NCI-H2196 treated with DMSO at 0.1 percent for 48 hours (cell line): ENCODE measurements around the gene NFIX.
A peak's percentile ranks its signal among the peaks of the same experiment; 100 is the strongest.

Experiments
- DNase-seq: peaks from one replicate; lab custom pipeline; 2025; ENCODE audit not compliant: unreplicated experiment; lab: John Stamatoyannopoulos, UW

NFIX gene

DNA sequence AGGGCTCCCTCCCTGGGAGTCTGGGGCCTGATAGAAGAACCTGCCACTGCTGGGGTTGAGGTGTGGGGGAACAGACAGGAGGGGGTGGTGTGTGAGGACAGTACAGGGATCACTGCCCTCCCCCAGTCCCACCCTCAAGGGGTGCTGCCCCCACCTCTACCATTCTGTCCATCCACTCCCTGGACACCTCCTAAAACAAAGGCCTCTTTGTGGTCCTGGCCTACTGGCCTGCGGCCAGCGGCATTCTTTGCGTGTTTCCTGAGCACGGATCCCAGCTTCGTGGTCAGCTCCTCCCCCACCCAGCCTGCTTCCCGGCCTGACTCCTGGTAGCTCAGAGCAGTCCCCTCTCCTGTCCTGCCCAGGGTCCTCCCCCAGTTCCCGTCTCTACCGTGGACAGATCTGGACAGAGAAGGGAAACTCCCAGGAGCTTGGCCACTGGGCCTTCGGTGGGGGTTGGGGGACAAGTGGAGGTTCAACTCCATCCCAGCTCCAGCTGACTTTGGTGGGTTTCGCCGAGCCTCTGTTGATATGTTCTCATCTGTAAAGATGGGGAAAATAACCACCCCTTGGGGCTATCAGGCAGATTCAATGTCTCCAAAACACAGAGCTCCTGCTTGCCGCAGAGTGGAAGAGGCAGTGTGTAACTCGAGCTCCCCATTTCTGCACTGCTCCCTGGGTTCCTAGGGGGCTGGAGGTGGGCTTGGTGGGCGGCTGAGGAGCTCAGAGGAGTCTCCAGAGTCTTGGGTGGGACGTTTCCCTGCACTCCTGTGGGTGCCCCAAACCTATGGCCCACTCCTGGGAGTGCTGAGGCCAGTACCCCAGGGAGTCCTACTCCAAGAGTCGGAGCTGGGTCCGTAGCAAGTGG is 58.7 kb downstream of the NFIX start:
- no peak for DNase-seq

DNA sequence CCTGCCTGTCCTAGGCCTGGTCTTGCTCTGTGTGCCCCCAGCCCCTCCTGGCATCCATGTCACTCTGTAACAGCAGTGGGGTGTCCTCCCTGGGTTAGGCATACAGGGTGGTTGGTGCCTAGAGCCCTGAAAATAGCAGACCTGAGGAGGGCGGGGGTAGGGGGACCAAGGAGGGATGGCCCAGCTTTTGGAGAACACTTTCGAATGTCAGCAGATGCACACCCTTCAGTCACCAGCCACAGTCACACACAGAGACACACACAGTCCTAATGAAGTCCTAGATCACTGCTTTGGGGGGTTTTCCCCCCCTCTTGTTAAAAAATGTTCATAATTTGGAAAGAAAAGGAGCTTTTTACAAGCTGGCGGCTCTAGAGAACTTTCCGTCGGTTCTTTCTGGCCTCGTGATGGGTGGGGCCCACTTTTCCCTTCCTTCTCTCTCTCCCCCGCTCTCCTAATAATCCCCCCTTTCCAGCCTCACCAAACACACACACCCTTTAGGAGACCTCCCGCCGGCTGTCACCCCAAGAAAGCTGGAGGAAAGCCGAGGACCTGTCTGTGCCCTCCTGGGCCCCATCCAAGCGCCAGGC is 59.4 kb downstream of the NFIX start:
- no peak for DNase-seq

- DNase-seq = no peak
These were observed 60.2 kb downstream of the NFIX start for GRCh38 chr19:13055213-13056051.

- no peak for DNase-seq
These were observed 60.9 kb downstream of the NFIX start for GRCh38 chr19:13056052-13056660.

DNA sequence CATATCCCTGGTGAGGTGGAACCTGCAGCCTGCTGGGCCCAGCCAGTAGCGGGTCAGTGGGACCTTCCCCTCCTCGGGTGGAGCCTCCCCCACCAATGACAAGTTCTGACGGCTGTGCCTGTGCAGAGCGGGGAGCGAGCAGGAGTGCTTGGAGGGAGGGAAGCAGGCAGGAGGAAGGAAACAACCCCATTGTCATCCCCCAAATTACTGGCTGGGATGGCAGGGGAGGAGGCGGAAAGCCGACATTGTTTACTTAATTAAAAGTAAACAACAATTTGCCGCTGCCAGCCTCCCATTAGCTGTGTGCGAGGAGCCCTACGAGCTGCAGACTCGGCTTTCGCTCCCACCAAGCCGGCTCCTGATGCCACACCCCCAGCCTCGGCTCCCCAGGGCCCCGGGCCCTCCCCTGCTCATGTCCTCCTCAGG is 61.9 kb downstream of the NFIX start:
- DNase-seq = peak; percentile 22

DNA sequence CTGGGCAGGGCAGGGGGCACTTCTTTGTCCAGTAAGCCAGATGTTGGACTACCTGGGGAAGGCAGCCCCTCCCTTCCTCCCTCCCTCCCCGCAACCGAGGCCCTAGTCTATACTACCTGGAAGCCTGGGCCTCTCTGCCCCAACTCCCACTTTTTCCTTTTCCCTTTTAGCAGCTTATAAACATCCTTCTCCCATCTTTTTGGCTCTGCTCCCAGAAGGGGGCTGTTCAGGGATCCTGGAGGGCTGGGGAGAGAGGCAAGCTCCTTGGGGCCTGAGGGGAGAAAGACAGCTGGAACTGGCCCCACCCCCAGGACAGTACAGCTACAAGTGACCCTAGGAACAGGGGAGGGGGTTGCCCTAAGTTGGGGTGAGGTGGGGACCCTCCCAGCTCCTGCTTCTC is 62.5 kb downstream of the NFIX start:
- no peak for DNase-seq

- DNase-seq = no peak
These were observed 63.8 kb downstream of the NFIX start for GRCh38 chr19:13058951-13059660.

DNA sequence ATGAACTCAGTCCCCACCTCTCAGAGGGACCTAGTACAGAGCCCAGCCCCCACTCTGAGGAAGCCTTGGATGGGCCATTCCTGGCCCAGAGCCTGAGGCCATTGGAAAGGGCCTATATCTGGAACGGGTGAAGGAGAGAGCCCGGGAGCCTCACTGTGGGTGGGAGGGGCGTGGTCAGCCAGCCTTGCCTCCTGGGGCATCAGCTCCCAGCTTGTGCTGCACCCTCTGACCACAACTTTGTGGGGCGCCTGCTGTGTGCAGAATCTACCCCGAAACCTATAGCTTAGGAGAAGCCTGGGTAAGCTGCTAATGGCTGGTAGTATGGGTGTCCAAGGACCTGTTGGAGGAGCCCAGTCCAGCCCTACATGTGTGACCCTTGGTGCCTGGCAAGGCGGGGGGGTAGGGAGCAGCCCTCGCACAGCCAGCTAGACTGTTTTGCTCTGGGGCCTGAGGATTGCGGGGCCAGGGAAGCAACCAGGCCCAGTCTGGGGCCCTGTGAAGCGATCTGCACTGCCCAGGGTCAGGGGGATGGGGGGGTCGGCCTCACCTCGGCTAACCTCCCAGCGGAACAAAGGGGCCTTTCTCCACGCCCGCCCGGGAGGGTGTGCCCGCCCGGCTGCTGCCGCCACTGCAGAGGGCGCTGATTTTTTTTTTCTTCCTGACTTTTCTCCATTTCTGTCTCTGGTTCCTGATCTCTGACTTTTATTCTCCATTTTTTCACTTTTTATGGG is 65.1 kb downstream of the NFIX start:
- DNase-seq = no peak

DNA sequence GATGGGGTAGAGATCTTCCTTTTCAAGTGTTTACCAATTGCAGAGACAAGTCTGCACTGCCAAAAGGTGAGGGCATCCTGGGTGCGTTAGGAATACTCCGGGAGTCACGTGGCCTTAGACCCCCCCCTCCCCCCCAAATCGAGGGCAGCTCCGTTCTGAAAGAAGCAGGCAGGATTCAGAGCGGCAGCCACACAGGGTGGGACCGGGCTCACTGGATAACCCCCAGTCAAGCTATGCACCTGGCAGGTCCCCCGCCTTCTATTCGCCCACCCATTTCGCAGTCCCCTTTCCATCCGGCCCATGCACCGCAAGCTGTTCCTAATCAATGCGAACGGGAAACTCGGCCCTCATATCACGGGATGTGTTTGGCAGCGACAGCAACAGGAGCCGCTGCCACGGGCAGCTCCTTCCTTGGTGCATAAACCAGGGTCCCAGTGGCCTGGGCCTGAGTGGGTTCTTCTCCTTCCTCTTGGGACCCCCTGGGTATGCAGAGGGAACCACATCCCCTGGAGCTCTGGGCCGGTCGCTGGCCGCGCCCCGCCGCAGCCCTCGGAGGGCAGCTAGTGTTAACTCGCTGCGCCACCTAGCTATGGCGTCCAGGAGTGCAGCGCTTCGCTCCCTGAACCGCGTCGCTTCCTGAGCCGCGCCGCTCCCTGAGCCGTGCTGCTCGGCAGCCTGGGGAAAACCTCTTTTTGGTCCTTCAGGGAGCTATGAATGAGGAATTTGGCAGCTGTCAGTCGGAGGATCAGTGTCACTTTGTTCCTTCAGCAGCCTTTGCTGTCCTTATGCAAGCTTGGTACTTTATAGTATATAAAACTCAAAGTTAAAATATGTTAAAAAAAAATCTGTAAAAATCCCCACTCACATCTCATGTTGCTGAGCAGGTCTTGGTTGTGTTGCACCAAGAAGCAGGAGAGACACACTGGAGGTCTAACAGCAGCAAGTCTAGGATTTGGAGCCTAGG is 66.0 kb downstream of the NFIX start:
- DNase-seq = peak; percentile 62

DNA sequence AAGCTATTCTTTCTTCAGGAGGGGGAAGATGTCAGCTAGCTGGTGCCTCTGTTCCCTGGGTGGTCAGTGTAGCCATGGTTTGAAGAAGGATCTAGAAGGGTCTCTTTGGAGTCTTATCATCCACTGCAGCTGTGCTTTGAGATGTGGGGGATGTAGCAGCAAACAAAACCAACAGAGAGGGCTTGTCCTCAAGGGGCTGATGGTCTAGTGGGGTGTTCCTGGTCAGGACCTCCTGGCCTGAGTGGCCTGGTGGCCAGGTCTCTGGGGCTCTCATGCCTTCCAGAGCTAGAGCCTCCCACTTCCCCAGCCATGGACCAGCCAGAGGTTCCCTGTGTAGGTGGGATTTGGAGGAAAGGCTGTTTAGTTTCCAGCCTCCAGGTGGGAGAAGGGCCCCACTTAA is 67.0 kb downstream of the NFIX start:
- DNase-seq = no peak

DNA sequence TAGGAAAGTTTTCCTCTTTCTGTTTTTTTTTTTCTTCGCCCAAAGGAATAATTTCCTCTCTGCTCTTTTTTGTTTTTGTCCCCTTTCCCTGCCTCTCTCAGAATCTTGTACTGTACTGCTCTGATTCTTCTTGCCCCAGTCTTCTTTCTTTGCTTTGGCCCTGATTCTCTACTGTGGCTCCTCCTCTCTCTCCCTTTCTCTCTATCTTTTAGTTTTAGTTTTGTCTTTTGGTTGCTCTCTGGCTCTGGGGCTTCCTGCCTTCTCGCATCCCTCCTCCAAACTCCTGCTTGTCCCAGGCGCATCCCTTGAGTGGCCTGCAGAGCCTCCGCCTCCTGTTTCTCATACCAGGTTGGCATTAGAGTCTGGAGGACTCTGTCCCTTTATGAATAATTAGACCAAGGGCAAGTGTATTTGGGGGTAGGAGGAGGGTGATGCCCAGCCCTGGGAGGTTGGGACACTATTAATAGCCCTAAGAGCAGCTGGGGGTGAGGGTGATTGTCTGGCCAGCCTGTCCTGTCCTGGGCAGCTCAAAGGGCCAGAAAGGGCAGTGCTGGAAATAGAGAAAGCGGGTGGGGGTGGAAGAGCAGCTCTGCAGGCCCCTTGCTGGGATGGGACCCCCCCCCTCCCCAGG is 68.3 kb downstream of the NFIX start:
- no peak for DNase-seq

- no peak for DNase-seq
These were observed 68.8 kb downstream of the NFIX start for GRCh38 chr19:13064092-13064489.

GRCh38 chr19:13066226-13066625 is 71.0 kb downstream of the NFIX start:
- no peak for DNase-seq

DNA sequence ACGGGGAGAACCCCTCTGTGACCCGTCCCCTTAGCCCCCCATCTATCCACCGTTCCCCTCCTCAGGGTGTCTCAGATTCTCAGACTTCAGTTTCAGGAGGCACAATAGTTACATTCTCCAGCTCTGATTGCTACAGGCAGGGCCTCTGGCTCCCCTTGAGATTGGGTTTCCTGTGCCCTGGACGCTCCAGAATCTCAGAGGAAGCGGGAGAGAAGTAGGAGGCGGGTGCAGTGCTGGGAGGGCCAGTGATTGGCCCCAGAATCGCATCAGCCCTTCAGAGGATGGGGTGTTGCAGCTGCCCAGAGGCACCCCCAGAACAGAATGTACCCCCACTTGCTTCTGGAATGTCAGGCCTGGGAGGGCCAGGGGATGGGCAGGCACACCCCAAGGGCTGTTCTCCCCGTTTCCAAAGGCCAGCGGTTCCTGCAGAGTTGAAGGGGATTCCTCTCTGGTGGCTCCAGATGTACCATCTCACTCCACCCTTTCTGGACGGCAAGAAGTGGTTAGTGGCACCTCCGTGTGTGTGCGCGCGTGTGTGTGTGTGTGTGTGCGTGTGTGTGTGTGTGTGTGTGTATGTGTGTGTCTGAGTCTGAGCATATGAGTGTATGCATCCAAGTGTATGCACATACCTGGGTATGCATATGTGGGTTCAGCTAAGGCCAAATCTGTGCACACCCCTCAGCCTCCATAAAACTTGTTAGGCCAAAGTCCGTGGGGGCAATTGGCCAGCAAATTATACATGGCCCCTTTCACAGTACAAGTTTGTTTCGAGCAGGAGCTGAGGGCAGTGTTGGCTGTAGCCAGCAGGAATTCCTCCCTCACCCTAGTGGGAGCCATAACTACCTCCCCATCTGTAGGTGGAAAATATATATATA is 71.9 kb downstream of the NFIX start:
- no peak for DNase-seq

DNA sequence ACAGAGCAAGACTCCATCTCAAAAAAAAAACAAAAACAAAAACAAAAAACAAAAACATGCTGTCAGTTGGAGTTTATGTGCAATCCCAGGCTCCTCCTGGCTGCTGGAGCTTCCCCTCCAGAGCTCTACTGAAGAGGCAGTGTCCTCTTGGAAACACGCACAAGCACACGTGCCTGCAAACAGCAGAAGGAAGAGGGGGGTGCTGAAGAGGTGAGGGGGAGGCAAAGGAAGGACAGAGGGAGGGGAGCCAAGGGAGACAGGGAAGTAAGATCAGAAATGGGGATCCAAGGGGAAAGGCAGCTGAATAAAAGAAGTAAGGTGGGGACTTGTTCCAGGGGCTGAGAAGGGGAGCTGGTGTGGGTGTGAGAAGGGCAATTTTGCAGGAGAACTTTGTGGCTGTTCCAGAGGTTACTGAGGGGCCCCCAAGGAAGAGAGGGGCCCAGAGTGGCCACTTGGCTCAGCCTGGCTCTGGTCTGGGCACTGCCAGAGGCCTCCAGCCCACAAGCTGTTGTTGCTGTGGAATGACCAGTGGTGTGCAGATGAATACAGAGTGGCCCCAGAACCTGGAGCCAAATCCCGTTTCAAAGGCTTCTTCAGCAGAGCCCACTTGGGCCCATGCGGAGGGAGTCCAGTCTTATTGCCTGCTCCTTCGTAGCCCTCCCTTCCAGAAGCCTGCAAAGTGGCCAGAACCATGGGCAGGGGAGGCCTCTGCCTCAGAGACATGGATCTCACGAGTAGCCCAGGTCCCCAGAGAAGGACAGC is 73.0 kb downstream of the NFIX start:
- DNase-seq = no peak

DNA sequence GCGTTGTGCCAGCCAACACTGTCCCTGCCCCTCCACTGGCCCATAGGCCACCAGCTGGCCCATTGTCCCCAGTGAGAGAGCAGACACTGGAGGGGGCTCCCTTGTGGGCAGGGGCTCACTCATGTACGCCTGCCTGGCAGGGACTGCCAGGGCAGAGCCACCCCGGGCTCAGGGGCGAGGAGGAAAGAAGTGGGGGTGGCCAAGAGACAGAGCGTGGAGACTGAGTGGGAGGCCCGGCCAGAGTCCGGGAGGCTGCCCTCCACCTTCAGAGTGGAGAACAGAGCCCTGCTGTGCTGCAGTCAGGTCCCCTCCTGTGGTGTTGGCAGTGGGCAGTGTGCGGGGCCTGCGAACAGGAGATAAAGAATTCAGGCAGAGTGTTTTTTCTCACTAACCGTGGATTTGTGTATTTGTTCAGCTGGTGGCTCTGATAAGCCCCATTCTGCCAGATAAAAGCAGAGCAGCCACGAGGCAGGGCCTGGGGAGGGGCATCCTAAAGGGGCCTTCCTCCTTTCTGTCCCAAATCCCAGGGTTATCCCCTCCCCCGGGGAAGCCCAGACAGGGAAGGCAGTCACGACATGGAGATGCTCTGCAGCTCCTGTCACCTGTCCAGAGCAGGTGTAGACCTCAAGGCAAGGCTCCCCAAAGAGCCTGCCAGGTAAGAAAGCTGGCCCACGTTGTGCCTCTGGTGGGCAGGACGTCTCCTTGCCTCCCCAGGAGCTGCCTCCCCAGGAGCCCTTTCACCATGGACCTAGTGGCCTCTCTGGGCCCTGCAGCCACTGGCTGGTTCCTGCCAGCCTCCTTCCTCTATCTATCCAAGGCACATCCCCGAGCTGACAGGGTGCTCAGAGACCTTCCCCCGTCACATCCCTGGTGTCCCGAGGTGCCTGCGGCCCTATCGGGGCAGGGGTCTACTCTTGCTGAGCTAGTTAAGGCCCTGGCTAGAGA is 74.4 kb downstream of the NFIX start:
- no peak for DNase-seq
